Stomach smooth muscle (tissue), 2 donors: Measurements from ENCODE around the gene HSCB.
"Not testable (repeated sequence)": the region's sequence is repeated elsewhere in the genome, so short reads cannot be mapped to it uniquely, and the experiment has no call there.

Experiments
- H3K27ac ChIP-seq: one replicate; pipeline ENCODE4 v1.7.0; 2013; ENCODE audit warnings: mild to moderate bottlenecking, low read length, inconsistent platforms
- H3K27me3 ChIP-seq, 2 donors: one replicate each; pipeline ENCODE4 v1.7.0; 2013; ENCODE audit warnings: low read length in 2 of 2; ENCODE audit not compliant: insufficient read depth in 2 of 2, control insufficient read depth in 1 of 2
- H3K36me3 ChIP-seq, 2 donors: one replicate each; pipeline ENCODE4 v1.7.0; 2013; ENCODE audit warnings: low read length in 2 of 2; ENCODE audit not compliant: control insufficient read depth in 2 of 2, insufficient read depth in 2 of 2
- H3K4me1 ChIP-seq: one replicate; pipeline ENCODE4 v1.7.0; 2013; ENCODE audit warnings: low read length; ENCODE audit not compliant: control insufficient read depth, insufficient read depth
- H3K4me3 ChIP-seq, 2 donors: one replicate each; pipeline ENCODE4 v1.7.0; 2013; ENCODE audit warnings: low read length in 2 of 2
- H3K9ac ChIP-seq, 2 donors: one replicate each; pipeline ENCODE4 v1.7.0; 2013; ENCODE audit warnings: low read length in 2 of 2, mild to moderate bottlenecking in 1 of 2
- H3K9me3 ChIP-seq, 2 donors: one replicate each; pipeline ENCODE4 v1.7.0; 2013; ENCODE audit warnings: low read length in 2 of 2; ENCODE audit not compliant: control insufficient read depth in 2 of 2
- donor health status: healthy.
- donor health status: Pancreatic carcinoma.

Gene HSCB

DNA sequence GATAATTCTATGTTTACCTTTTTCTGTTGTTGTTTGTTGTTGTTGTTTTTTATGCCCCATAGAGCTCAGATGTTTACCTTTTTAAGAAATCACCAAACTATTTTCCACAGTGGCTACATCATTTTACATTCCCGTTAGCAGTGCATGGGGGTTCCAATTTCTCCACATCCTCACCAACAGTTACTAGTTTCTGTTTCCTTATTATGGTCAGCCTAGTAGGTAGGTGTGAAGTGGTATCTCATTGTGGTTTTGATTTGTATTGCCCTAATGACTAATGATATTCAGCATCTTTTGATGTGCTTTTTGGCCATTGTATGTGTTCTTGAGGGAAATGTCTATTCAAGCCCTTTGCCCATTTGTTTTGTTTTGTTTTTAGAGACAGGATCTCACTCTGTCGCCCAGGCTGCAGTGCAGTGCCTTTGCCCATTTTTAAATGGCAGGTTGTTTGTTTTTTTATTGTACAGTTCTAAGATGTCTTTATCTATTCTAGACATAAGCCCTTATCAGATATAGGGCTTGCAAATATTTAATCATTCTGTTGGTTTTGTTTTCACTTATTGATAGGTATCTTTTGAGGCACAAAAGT is 27.7 kb upstream of the HSCB start:
- no peaks in the 10 kb centered on the region for H3K27me3 ChIP-seq
- no peak overlapping the region for H3K27ac ChIP-seq
- H3K9ac ChIP-seq = no peak overlapping the region
- H3K9me3 ChIP-seq = no peaks in the 10 kb centered on the region
- no peaks in the 10 kb centered on the region for H3K4me1 ChIP-seq
- H3K36me3 ChIP-seq = no peaks in the 10 kb centered on the region
- H3K4me3 ChIP-seq = no peak overlapping the region

DNA sequence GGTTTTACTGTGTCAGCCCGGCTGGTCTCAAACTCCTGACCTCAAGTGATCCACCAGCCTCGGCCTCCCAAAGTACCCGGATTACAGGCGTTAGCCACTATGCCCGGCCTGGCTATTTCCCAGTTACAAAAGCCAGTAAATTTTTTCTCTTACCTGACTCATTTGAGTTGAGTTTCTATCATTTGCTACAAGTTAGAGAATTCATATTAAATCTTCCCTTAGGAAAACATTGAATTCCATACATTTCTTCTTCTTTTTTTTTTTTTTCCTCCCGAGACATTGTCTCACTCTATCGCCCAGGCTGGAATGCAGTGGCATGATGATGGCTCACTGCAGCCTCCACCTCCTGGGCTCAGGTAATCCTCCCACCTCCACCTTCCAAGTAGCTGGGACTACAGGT is 26.2 kb upstream of the HSCB start:
- Histone ChIP-seq H3K36me3 (no peaks in the 10 kb centered on the region), H3K27ac (no peak overlapping the region), H3K9ac (no peak overlapping the region), H3K9me3 (no peaks in the 10 kb centered on the region), H3K4me1 (no peaks in the 10 kb centered on the region), H3K27me3 (no peaks in the 10 kb centered on the region), H3K4me3 (no peak overlapping the region)

DNA sequence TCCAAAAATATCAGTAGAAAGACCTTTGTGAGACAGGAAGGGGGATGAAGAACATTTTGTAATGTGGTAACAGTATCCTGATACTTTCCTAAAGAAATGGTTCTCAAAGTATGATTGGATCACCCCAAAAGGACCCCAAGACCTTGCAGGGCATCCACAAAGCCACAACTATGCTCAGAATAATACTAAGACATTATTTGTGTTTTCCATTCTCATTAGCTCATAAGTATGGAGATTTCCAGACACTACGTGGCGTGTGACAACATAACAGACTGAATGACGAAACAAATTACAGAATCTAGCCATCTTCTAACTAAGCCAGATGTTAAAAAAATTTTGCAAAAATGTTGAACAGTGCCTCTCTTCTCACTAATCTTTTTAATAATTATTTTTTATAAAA is 25.2 kb upstream of the HSCB start:
- H3K4me1 ChIP-seq = no peaks in the 10 kb centered on the region
- H3K4me3 ChIP-seq = no peak overlapping the region
- H3K9ac ChIP-seq = no peak overlapping the region
- H3K36me3 ChIP-seq = no peaks in the 10 kb centered on the region
- H3K27me3 ChIP-seq = no peaks in the 10 kb centered on the region
- no peak overlapping the region for H3K27ac ChIP-seq
- no peaks in the 10 kb centered on the region for H3K9me3 ChIP-seq

DNA sequence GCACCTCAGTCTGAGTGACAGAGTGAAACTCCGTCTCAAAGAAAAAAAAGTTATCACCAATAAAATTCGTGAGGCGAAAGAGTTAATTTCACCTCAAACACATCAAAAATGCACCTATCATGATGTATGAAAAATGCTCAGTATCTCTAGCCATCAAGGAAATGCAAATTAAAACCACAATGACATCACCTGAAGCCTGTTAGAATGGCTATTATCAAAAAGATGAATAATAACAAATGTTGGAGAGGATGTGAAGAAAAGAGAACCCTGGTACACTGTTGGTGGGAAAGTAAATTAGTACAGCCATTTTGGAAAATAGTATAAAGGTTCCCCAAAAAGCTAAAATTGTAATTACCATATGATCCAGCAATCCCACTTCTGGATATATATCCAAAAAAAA is 23.8 kb upstream of the HSCB start:
- no peaks in the 10 kb centered on the region for H3K4me1 ChIP-seq
- no peak overlapping the region for H3K27ac ChIP-seq
- H3K9me3 ChIP-seq = no peaks in the 10 kb centered on the region
- no peaks in the 10 kb centered on the region for H3K36me3 ChIP-seq
- H3K4me3 ChIP-seq = no peak overlapping the region
- no peak overlapping the region for H3K9ac ChIP-seq
- H3K27me3 ChIP-seq = no peaks in the 10 kb centered on the region

DNA sequence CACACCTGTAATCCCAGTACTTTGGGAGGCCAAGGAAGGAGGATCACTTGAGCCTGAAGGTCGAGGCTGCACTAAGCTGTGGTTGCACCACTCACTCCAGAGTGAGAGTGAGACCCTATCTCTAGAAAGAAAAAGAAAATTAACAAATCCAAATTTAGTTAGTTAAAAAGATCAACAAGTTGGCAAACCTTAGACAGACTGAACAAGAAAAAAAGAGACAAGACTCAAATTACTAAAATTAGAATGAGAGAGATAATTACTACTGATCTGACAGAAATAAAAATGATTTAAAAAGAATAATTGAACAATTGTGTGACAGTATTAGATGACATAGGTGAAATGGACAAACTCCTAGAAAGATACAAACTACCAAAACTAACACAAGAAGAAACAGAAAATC is 13.8 kb upstream of the HSCB start:
- Histone ChIP-seq H3K9me3 (no peaks in the 10 kb centered on the region), H3K36me3 (no peaks in the 10 kb centered on the region), H3K27me3 (no peaks in the 10 kb centered on the region), H3K9ac (no peak overlapping the region), H3K27ac (no peak overlapping the region), H3K4me1 (no peaks in the 10 kb centered on the region), H3K4me3 (no peak overlapping the region)

DNA sequence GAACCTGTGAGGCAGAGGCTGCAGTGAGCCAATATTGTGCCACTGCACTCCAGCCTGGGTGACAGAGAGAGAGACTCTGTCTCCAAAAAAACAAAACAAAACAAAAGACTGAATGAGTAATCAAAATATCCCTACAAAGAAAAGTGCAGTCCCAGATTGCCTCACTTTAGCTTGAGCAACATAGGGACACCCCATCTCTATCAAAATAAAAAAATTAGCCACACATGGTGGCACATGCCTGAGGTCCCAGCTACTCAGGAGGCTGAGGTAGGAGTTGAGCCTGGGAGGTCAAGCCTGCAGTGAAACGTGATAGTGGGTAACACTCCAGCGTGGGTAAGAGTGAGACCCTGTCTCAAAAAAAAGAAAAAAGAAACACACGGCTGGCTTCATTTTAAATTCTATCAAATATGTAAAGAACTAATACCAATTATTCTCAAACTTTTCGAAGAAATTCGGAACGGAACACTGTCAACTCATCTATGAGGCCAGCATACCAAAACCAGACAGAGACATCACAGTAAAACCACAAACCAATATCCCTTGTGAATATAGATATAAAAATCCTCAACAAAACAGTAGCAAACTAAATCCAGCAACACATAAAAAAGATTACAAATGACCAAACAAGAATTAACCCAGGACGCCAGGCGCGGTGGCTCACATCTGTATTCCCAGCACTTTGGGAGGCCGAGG is 13.1 kb upstream of the HSCB start:
- Histone ChIP-seq H3K27ac (no peak overlapping the region), H3K27me3 (no peaks in the 10 kb centered on the region), H3K36me3 (no peaks in the 10 kb centered on the region), H3K9ac (no peak overlapping the region), H3K4me1 (no peaks in the 10 kb centered on the region), H3K4me3 (no peak overlapping the region), H3K9me3 (no peaks in the 10 kb centered on the region)

DNA sequence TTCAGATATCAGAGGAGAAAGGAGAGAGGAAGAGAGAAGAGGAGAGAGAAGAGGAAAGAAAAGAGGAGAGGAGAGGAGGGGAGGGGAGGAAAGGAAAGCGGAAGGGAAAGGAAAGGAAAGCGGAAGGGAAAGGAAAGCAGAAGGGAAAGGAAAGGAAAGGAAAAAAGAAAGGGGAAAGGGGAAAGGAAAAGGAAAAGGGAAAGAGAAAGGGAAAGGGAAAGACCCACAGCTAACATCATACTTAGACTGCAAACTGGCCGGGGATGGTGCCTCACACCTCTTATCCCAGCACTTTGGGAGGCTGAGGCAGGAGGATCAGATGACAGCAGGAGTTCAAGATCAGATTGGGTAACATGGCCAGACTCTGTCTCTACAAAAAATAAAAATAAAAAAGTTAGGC is 11.7 kb upstream of the HSCB start:
- Histone ChIP-seq H3K4me3 (no peak overlapping the region), H3K36me3 (no peaks in the 10 kb centered on the region), H3K9ac (no peak overlapping the region), H3K27ac (no peak overlapping the region), H3K9me3 (no peaks in the 10 kb centered on the region), H3K4me1 (no peaks in the 10 kb centered on the region), H3K27me3 (no peaks in the 10 kb centered on the region)

DNA sequence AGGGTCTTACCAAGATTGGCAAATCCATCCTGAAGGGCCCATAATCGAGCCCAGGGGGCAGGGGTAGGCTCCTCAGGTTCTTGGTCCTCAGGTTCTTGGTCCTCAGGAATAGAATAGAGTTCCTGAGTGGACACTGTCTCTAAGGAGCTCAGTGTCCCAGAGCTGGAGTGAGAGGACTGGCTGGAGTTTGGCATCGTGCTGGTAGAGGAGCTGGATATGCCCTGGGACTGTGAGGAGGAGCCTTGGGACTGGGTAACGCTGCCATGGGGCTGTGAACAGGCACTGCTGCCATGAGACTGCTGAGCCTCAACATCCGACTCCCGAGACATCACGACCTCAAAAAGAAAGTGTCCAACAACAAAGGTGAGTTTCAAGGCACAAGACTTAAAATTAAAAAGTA is 7.4 kb upstream of the HSCB start:
- H3K4me1 ChIP-seq = no peaks in the 10 kb centered on the region
- H3K9me3 ChIP-seq = no peaks in the 10 kb centered on the region
- H3K36me3 ChIP-seq = no peaks in the 10 kb centered on the region
- no peak overlapping the region for H3K4me3 ChIP-seq
- H3K9ac ChIP-seq = no peak overlapping the region
- H3K27me3 ChIP-seq = no peaks in the 10 kb centered on the region
- no peak overlapping the region for H3K27ac ChIP-seq

DNA sequence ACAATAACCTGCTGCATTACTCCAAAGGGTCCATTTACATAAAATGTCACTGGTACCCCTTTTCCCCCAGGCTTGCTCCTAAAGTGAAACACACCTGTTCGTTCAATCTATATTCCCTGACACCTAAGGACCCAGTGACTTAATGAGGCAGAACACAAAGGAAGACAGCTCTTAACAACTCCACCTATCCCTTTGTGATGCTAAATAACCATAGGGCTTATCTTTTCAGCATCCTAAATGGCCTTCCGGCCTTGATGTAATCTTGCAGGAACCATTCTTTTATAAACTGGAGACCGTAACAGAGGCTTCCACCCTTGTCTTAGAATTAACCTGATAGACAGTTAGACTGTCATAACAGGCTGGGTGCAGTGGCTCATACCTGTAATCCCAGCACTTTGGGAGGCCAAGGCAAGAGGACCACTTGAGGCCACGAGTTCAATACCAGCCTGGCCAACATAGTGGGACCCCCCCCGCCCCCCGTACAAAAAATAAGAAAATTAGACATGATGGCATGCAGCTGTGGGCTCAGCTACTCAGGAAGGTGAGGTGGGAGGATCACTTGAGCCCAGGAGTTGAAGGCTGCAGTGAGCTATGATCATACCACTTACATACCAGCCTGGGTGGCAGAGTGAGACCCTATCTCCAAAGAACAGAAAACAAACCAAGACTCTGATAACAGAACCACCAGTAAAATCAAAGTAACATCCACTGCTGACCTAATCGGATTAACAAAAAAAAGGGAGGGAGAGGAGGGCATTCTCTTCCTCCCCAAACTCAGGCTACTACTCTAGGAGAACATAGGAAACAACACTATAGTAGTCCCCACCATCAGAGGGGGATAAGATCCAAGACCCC is 5.3 kb upstream of the HSCB start:
- H3K4me3 ChIP-seq = no peak overlapping the region
- no peaks in the 10 kb centered on the region for H3K36me3 ChIP-seq
- H3K27me3 ChIP-seq = no peaks in the 10 kb centered on the region
- H3K9me3 ChIP-seq = no peaks in the 10 kb centered on the region
- no peak overlapping the region for H3K27ac ChIP-seq
- peaks cover 2% of the 10 kb centered on the region for H3K4me1 ChIP-seq
- H3K9ac ChIP-seq = no peak overlapping the region

DNA sequence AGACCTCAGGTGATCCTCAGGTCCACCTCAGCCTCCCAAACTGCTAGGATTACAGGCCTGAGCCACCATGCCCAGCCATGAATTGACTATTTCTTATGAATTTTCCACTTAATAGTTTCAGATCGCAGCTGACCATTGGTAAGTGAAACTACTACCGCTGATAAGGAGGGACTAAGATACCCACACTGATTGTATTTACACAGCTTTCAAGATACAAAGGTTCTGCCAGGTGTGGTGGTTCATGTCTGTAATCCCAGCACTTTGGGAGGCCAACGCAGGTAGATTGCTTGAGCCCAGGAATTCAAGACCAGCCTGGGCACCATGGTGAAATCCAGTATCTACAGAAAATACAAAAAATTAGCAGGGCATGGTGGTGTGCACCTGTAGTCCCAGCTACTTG is 4.1 kb upstream of the HSCB start:
- Histone ChIP-seq H3K9ac (no peak overlapping the region), H3K4me1 (peaks cover 4% of the 10 kb centered on the region), H3K36me3 (no peaks in the 10 kb centered on the region), H3K4me3 (no peak overlapping the region), H3K27ac (no peak overlapping the region), H3K27me3 (no peaks in the 10 kb centered on the region), H3K9me3 (no peaks in the 10 kb centered on the region)

DNA sequence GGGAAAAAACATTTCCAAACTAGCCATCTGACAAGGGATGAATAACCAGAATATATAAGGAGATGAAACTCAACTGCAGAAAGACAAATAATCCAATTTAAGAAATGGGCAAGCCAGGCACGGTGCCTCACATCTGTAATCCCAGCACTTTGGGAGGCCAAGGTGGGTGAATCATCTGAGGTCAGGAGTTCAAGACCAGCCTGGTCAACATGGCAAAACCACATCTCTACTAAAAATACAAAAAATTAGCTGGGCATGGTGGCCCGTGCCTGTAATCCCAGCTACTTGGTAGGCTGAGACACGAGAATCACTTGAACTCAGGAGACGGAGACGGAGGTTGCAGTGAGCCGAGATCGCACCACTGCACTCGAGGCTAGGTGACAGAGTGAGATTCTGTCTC is 3.0 kb upstream of the HSCB start:
- peaks cover 11% of the 10 kb centered on the region for H3K4me1 ChIP-seq
- H3K4me3 ChIP-seq, H3K9me3 ChIP-seq, H3K36me3 ChIP-seq, H3K27me3 ChIP-seq, H3K9ac ChIP-seq, H3K27ac ChIP-seq: not testable (repeated sequence)
